Measurements from ENCODE around the gene PPP1R14B.
A peak's percentile ranks its signal among the peaks of the same experiment; 100 is the strongest.

PPP1R14B gene

GRCh38 chr11:64246871-64247728, at the start of gene PPP1R14B:
Gene PPP1R14B, minus strand, starts transcription at chr11:64246943. Its CDS starts 270 bp downstream, at chr11:64246673.
- H3K4me3 ChIP-seq (ENCODE audit: low read depth, low read length), result peak within 1 kb of the TSS; percentile 87
- DNase-seq (ENCODE audit: low read depth), result peak; percentile 93
- TF ChIP-seq CTCF (IDR thresholded peaks at IDR 0.05; ENCODE audit: low read depth, low read length), result no peak
- TF ChIP-seq MYC (IDR thresholded peaks at IDR 0.05; ENCODE audit: low read depth, low read length), result peak; percentile 83
- peak; percentile 50 for TF ChIP-seq POLR2A (IDR thresholded peaks at IDR 0.05; ENCODE audit: extremely low read depth, insufficient read length)
- TF ChIP-seq MAX (IDR thresholded peaks at IDR 0.05; ENCODE audit: low read depth, low read length), result peak; percentile 94

- no peak for DNase-seq (ENCODE audit: low read depth)
- no peak overlapping the region for H3K4me3 ChIP-seq (ENCODE audit: low read depth, low read length)
- TF ChIP-seq CTCF (IDR thresholded peaks at IDR 0.05; ENCODE audit: low read depth, low read length) (no peak), MYC (IDR thresholded peaks at IDR 0.05; ENCODE audit: low read depth, low read length) (no peak), POLR2A (IDR thresholded peaks at IDR 0.05; ENCODE audit: extremely low read depth, insufficient read length) (no peak), MAX (IDR thresholded peaks at IDR 0.05; ENCODE audit: low read depth, low read length) (no peak)
Measured at GRCh38 chr11:64296236-64296635, 49.5 kb upstream of the PPP1R14B start.

- H3K4me3 ChIP-seq (ENCODE audit: low read depth, low read length), result no peak overlapping the region
- no peak for TF ChIP-seq MAX (IDR thresholded peaks at IDR 0.05; ENCODE audit: low read depth, low read length)
- DNase-seq (ENCODE audit: low read depth), result no peak
Measured at GRCh38 chr11:64295760-64296159, 49.0 kb upstream of the PPP1R14B start.

GRCh38 chr11:64294774-64295173, 48.0 kb upstream of the PPP1R14B start:
- no peak overlapping the region for H3K4me3 ChIP-seq (ENCODE audit: low read depth, low read length)
- DNase-seq (ENCODE audit: low read depth), result no peak
- TF ChIP-seq MAX (IDR thresholded peaks at IDR 0.05; ENCODE audit: low read depth, low read length) (no peak), CTCF (IDR thresholded peaks at IDR 0.05; ENCODE audit: low read depth, low read length) (no peak), POLR2A (IDR thresholded peaks at IDR 0.05; ENCODE audit: extremely low read depth, insufficient read length) (no peak), MYC (IDR thresholded peaks at IDR 0.05; ENCODE audit: low read depth, low read length) (no peak)

- no peak overlapping the region for H3K4me3 ChIP-seq (ENCODE audit: low read depth, low read length)
- TF ChIP-seq MAX (IDR thresholded peaks at IDR 0.05; ENCODE audit: low read depth, low read length) (no peak), POLR2A (IDR thresholded peaks at IDR 0.05; ENCODE audit: extremely low read depth, insufficient read length) (no peak), CTCF (IDR thresholded peaks at IDR 0.05; ENCODE audit: low read depth, low read length) (no peak), MYC (IDR thresholded peaks at IDR 0.05; ENCODE audit: low read depth, low read length) (no peak)
- DNase-seq (ENCODE audit: low read depth), result no peak
Measured at GRCh38 chr11:64292460-64293254, 45.9 kb upstream of the PPP1R14B start.

All from NB4 (cell line).